HG03103 (cell line): ENCODE data around the gene KIAA1549.
A peak's percentile ranks its signal among the peaks of the same experiment; 100 is the strongest.

Source experiments
- ATAC-seq: cut with Tn5 transposase; IDR thresholded peaks from one replicate; pipeline ENCODE4 v1.9.1; 2021; ENCODE audit warnings: low read depth; ENCODE audit not compliant: unreplicated experiment

Gene KIAA1549

DNA sequence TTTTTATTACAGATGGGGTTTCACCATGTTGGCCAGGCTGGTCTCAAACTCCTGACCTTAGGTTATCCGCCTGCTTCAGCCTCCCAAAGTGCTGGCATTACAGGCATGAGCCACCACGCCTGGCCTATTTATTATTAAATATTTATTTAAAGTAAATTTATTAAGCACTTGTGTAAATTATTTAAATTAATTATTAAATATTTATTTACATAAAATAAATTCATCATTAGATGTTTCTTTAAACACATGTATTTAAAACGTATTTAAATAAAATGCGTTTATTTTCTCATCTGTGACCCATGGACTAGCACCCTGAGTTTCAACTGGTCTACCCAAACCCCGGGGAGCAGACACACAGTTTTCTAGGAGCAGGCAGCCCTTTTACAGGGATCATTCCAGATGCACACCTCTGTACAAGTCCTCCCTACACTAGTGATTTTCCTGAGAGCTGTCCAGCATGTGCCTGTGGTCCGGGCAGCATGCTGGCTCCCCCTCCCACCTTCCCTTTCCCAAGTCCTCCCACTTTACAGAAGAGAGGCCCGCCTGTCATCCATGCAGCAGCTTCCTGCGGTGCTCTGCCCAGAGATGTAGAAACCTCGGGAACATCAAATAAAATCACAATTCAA, 94.0 kb downstream of the KIAA1549 start:
- ATAC-seq: no peak

DNA sequence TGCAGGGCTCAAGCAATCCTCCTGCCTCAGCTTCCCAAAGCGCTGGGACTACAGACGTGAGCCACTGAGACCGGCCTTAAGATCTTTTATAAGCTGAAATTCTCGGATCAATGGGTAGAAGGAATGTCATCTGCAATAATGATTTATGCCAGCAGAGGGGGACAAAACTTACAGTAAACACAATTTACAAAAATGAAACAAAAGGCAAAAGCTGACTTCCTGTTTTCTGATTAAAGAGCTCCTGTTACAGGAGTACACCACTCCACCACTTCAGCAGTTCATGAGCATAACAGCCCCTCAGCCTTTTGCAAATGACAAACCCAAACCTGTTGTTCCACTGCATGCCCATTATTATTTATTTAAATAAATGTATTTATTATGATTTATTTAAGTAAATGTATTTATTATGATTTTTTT, 94.7 kb downstream of the KIAA1549 start:
- peak; percentile 90 for ATAC-seq

GRCh38 chr7:138885383-138886147, 95.6 kb downstream of the KIAA1549 start:
- no peak for ATAC-seq

- ATAC-seq: no peak
Observed at GRCh38 chr7:138882249-138882648, 98.9 kb downstream of the KIAA1549 start.

DNA sequence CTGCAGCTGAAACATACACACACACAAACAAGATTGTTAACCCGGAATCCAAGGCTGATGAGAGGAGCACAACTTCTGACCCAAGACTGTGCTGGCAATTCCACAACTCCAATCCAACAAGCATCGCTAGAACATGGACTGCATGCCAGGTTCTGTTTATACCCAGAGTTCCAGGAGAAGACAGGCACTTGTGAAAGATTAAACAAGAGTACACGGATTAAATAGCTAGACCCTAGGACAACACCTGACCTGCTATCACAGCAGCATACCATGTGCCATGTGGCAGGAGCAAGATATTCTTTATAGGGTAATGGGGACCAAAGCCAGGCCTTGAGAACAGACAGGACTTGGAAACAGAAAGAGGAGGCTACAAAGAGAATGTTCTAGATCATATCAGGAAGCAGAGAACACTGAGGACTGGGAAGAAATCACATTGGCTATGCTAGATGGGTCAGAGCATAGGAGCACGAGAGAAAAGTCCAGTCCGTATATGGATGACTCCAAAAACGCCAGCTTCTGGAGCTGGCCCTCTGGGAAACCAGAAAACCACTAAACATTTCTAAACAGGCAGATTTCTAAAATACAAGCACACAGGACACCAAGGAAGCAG, 99.5 kb downstream of the KIAA1549 start:
- ATAC-seq: no peak

DNA sequence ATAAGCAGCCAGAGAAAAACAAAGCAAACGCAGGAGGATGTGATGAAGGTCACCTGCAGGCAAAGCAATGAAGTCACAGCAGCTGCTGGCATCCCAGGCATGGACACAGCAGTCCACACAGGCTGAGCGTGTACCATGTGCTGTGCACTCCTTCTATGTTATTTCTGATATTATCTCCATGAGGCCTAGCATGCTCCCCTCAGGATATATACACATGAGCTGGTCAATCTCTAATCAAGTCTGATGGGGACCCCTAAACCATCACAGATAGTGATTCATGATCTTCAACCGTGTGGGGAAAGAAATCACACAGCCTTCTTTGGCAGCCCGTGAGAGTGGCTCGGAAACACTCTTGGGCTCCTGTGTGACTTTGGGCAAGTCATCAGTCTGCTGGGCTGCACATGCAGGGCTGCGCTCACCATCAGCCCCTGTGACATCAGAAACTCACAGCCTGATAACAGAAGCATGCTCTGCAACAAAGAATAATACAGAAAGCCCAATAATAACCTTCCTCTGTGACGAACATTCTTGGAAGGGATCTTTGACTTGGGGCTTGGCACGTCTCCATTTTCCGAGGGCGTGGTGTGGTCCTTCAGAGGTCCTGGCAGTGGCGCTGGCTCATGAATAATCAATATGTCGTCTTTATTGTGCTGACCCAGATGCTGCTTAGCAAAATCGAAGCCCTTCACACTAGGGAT, 100.2 kb downstream of the KIAA1549 start:
- no peak for ATAC-seq

DNA sequence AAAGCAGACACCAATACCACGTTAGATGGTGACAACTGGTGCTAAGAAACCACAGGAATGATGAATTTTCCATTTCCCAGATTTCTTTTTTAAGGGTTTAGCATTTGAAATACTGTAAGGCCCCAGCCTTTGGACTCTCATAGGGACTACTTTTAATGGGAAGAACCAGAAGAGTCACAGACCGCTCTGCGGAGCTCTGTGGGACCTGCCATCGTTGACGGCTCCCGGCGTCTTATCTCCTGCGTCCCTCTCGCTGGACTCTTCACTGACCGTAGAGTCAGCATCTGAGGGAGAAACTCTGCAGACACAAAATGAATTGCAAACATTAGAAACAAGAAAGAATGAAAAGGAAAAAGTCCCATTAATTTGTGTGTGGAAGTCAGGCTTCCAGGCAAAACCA, 101.8 kb downstream of the KIAA1549 start:
- ATAC-seq: no peak

- no peak for ATAC-seq
Observed at GRCh38 chr7:138878856-138879255, 102.3 kb downstream of the KIAA1549 start.

DNA sequence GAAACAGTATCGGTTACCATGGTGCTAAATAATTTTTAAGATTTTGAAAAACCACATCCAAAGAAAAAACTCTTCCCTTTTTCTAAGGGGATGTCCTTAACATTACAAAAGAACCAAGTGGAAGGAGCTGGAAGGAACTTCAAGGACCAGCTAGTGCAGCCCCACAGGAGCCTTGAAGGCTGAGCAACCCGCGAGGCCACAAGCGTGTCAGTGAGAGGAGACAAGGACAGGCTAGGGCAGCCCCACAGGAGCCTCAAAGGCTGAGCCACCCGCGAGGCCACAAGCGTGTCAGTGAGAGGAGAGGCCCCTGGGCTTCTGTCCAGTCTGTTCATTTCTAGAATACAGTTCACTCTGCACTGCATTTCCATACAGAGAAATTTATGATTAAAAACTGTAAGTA, 103.1 kb downstream of the KIAA1549 start:
- no peak for ATAC-seq

GRCh38 chr7:138876326-138876725, 104.9 kb downstream of the KIAA1549 start:
- no peak for ATAC-seq

DNA sequence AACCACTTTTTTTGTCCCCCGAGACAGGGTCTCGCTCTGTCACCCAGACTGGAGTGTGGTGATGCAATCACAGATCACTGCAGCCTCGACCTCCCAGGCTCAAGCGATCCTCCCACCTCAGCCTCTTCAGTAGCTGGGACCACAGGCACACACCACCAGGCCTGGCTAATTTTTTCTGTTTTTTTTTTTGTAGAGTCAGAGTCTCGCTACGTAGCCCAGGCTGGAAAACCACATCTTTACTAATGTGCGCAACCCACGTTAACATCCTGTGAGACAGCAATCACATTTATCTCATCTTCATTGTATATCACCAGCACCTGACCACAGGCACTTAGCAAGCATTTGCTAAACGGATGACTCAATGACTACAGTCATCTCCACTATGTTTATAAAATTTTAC, 105.4 kb downstream of the KIAA1549 start:
- ATAC-seq: no peak

- no peak for ATAC-seq
Observed at GRCh38 chr7:138873220-138873892, 107.8 kb downstream of the KIAA1549 start.

DNA sequence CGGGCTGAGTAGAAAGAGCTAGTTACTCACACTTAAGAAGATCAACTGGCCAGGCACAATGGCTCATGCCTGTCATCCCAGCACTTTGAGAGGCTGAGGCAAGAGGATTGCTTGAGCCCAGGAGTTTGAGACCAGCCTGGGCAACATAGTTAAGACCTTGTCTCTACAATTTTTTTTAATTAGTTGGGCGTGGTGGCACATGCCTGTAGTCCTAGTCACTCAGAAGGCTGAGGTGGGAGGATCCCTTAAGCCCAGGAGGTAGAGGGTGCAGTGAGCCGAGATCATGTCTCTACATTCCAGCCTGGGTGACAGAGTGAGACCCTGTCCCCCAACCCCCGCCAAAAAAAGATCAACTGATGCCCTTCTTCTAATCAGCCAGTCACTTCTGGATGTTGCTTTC, 108.6 kb downstream of the KIAA1549 start:
- ATAC-seq: no peak

DNA sequence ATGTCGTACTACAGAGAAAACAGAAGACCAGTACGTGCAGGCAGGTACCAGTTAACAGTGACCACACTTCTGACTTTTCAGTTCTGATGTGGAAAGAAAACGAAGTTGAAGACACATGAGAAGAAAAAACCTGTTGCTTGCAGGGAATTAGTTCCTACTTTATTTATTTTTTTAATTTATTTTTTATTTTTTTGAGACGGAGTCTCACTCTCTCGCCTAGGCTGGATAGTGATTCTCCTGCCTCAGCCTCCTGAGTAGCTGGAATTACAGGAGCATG, 109.4 kb downstream of the KIAA1549 start:
- no peak for ATAC-seq

GRCh38 chr7:138871065-138871813, 110.0 kb downstream of the KIAA1549 start:
- no peak for ATAC-seq

DNA sequence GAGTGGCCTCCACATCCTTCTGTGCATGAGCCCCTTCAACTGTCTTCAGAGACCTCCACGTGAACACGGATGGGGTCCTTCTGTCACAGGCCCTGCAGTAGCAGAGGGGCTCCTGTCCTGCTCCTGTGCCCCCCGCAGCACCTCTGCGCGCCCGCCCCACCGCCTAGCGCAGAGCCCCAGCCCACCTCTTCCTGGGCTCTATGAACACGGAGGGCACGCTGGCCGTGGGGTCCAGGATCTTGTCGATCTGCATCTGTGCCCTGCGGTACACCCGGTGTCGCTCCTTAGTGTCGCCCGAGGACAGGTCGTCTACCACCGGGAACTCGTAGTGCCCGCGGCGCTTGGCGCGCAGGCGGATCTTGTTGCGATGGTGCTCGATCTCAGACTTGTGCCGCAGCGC, 111.8 kb downstream of the KIAA1549 start:
- no peak for ATAC-seq

DNA sequence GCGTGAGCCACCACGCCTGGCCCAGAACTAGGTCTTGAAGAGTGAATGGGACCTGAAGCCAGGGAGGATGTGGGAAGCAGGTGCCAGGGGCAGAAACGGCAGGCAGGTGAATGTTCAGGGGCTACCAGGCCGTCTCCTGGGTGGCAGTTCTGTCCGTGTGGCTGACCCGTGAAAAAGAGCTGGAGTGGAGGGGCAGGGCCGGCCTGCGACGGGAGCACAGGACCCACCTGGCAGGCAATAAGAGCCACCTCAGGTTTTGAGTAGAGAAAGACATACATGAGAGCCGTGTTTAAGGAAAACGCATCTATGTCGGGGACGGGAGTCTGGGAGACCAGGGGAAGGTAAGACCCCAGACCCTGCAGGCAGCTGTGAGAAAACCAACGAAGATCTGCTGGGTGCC, 112.5 kb downstream of the KIAA1549 start:
- no peak for ATAC-seq

GRCh38 chr7:138867744-138868143, 113.4 kb downstream of the KIAA1549 start:
- ATAC-seq: no peak

- no peak for ATAC-seq
Observed at GRCh38 chr7:138866353-138866752, 114.8 kb downstream of the KIAA1549 start.

GRCh38 chr7:138865843-138866242, 115.3 kb downstream of the KIAA1549 start:
- no peak for ATAC-seq
